Measurements from ENCODE around the gene ACER3.
"Not testable (repeated sequence)": the region's sequence is repeated elsewhere in the genome, so short reads cannot be mapped to it uniquely, and the experiment has no call there.

The ACER3 gene

GRCh38 chr11:76880314-76880713, 19.6 kb downstream of the ACER3 start:
- DNase-seq = no peak

- no peak for DNase-seq
Measured at GRCh38 chr11:76880956-76881355, 20.2 kb downstream of the ACER3 start.

GRCh38 chr11:76885390-76886097, 24.8 kb downstream of the ACER3 start:
- peak in 1 of 2 donors; percentile 11 for DNase-seq

- no peak for DNase-seq
Measured at GRCh38 chr11:76888989-76889388, 28.3 kb downstream of the ACER3 start.

- no peak for DNase-seq
Measured at GRCh38 chr11:76889411-76889975, 28.8 kb downstream of the ACER3 start.

GRCh38 chr11:76890329-76890728, 29.6 kb downstream of the ACER3 start:
- no peak for DNase-seq

- no peak for DNase-seq
Measured at GRCh38 chr11:76891285-76891684, 30.6 kb downstream of the ACER3 start.

- DNase-seq = no peak
Measured at GRCh38 chr11:76891793-76892192, 31.1 kb downstream of the ACER3 start.

GRCh38 chr11:76892306-76892705, 31.6 kb downstream of the ACER3 start:
- no peak for DNase-seq

GRCh38 chr11:76897233-76897632, 36.5 kb downstream of the ACER3 start:
- DNase-seq = no peak

GRCh38 chr11:76901144-76901543, 40.4 kb downstream of the ACER3 start:
- DNase-seq = no peak

GRCh38 chr11:76901622-76902021, 40.9 kb downstream of the ACER3 start:
- DNase-seq = not testable (repeated sequence)

GRCh38 chr11:76902121-76903014, 41.6 kb downstream of the ACER3 start:
- no peak for DNase-seq

- DNase-seq = no peak
Measured at GRCh38 chr11:76903325-76903724, 42.6 kb downstream of the ACER3 start.

GRCh38 chr11:76910620-76911414, 50.1 kb downstream of the ACER3 start:
- no peak for DNase-seq

GRCh38 chr11:76911415-76911808, 50.7 kb downstream of the ACER3 start:
- DNase-seq = no peak

GRCh38 chr11:76916712-76917111, 56.0 kb downstream of the ACER3 start:
- no peak for DNase-seq

GRCh38 chr11:76918941-76919386, 58.2 kb downstream of the ACER3 start:
- peak in 1 of 2 donors; percentile 46 for DNase-seq

- DNase-seq = no peak
Measured at GRCh38 chr11:76919467-76919866, 58.7 kb downstream of the ACER3 start.

GRCh38 chr11:76919887-76920746, 59.4 kb downstream of the ACER3 start:
- peak; percentile 57 to 80 for DNase-seq

GRCh38 chr11:76927160-76927559, 66.4 kb downstream of the ACER3 start:
- no peak for DNase-seq

GRCh38 chr11:76935042-76935441, 74.3 kb downstream of the ACER3 start:
- no peak for DNase-seq

All from CD4-positive, alpha-beta T cell treated with Interferon alpha-2 for 1 hour (primary cell).